Measurements from ENCODE around the gene SIL1. TPM values are rescaled to one million over a fixed set of nuclear protein-coding genes. Genes with fewer than 3 reads are reported as not detected.

The SIL1 gene
- total and polyA plus RNA-seq, 9 of the 15 experiments (the other 6 are each of a cell fraction or from before 2014, with no cell fraction given): 1.3 to 30.5 (median 18.1) TPM

DNA sequence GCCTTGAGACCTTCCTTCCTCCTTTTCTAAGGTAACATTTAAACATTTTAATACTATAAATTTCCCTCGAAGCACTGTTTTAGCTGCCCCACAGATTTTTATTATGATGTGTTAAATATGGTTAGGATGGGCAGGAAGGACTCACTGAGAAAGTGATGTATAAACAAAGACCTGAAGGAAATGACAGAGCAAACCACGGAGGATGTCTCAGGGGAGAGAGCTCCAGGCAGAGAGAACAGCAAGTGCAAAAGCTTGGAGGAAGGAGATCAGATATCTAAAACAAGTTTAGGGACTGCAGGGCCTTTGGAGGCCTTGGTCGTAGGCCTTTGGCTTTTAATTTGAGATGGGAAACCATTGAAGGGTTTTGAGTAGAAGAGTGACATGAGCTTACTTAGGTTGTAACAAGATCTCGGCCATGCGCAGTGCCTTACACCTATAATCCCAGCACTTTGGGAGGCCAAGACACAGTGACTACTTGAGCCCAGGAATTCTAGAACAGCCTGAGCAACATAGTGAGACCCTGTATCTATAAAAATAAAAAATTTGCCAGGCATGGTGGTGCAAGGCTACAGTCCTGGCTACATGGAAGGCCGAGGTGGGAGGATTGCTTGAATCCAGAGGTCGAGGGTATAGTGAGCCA is 287.5 kb downstream of the SIL1 start (continued):
- no peak for TF ChIP-seq TOE1 (IDR thresholded peaks at IDR 0.05; ENCODE audit: borderline replicate concordance)
- TF ChIP-seq TOE1 (CRISPR knock-in tag; IDR thresholded peaks at IDR 0.05; ENCODE audit: borderline replicate concordance, low read depth): no peak
- TF ChIP-seq ZNF143 (CRISPR knock-in tag; IDR thresholded peaks at IDR 0.05): no peak

DNA sequence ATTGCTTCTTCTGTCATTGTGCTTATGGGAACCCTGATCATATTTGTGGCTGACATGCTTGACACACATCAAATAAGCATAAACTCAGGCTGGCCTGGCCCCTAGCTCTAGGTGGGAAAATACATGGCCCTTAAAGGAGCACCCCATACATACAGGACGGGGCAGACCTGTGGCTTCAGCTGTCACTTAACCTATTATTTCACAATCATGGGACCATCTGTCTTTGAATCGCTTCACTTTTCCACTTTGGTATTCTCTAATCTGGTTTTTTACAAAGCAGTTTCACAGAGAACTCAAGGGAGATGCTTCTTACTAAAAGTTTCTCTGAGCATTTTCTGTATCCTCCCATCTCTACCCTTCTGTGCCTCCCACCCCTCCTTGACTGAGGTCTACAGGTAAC is 288.4 kb downstream of the SIL1 start:
- Histone ChIP-seq H3K4me1 (replicated peaks in 1 of 2; ENCODE audit: control insufficient read depth in 2 of 2, insufficient read depth in 2 of 2, low read length in 2 of 2) (peaks cover 0 to 10% of the 10 kb centered on the region in 2 experiments; a peak in 2 of 5 replicates), H4K20me1 (replicated peaks; ENCODE audit: control insufficient read depth, insufficient read depth, low read length) (no peaks in the 10 kb centered on the region), H3K36me3 (ENCODE audit: control insufficient read depth, insufficient read depth, low read length) (peaks cover 16% of the 10 kb centered on the region; the same call in 2 of the 3 replicates), H3K27me3 (ENCODE audit: control insufficient read depth in 2 of 2, insufficient read depth in 2 of 2, low read length in 2 of 2) (no peaks in the 10 kb centered on the region), H3K9me1 (ENCODE audit: control insufficient read depth, insufficient read depth, low read length) (no peaks in the 10 kb centered on the region), H3K79me2 (ENCODE audit: control insufficient read depth, insufficient read depth, low read length) (no peaks in the 10 kb centered on the region), H3K4me2 (ENCODE audit: insufficient read depth, low read length) (no peak overlapping the region), H3K9ac (ENCODE audit: insufficient read depth in 1 of 2, low read depth in 2 of 2, low read length in 2 of 2) (no peak overlapping the region), H2AFZ (ENCODE audit: low read depth, low read length) (no peak overlapping the region), H3K27ac (ENCODE audit: extremely low read depth, low read depth, low read length) (no peak overlapping the region), H3K4me3 (no peak overlapping the region), H3K9me3 (replicated peaks; ENCODE audit: control insufficient read depth, insufficient read depth, low read depth, low read length) (no peaks in the 10 kb centered on the region)
- no peak for ATAC-seq
- 93% methylated on average over 2 of the region's 2 CpGs for WGBS (ENCODE audit: insufficient coverage, low coverage, missing lambda C conversion rate)
- DNase-seq (ENCODE audit: extremely low read depth in 1 of 4, low spot score in 3 of 4): no peak
- POLR2A ChIA-PET: interaction anchor here (1.3 kb wide), 1 partner anchor 12 kb away, joined by 3 read pairs; no protein-coding TSS in a partner anchor
- intact Hi-C loops (cut with micrococcal nuclease) (no loop called here), in situ Hi-C loops (cut with MboI) (no loop called here)
- no TSS peak for BruUV-seq (replicated peaks)
- TF ChIP-seq TAF9B (IDR thresholded peaks at IDR 0.05; ENCODE audit: partially characterized antibody) (no peak), CSDE1 (IDR thresholded peaks at IDR 0.05) (no peak), ELF4 (CRISPR knock-in tag; IDR thresholded peaks at IDR 0.05) (no peak), HDAC2 (IDR thresholded peaks at IDR 0.05) (no peak), ETV5 (CRISPR knock-in tag; IDR thresholded peaks at IDR 0.05; ENCODE audit: low read depth) (no peak), JUNB (CRISPR knock-in tag; conservative IDR thresholded peaks at IDR 0.05) (no peak), ZZZ3 (IDR thresholded peaks at IDR 0.05) (no peak)
- TF ChIP-seq, protein P1, sequence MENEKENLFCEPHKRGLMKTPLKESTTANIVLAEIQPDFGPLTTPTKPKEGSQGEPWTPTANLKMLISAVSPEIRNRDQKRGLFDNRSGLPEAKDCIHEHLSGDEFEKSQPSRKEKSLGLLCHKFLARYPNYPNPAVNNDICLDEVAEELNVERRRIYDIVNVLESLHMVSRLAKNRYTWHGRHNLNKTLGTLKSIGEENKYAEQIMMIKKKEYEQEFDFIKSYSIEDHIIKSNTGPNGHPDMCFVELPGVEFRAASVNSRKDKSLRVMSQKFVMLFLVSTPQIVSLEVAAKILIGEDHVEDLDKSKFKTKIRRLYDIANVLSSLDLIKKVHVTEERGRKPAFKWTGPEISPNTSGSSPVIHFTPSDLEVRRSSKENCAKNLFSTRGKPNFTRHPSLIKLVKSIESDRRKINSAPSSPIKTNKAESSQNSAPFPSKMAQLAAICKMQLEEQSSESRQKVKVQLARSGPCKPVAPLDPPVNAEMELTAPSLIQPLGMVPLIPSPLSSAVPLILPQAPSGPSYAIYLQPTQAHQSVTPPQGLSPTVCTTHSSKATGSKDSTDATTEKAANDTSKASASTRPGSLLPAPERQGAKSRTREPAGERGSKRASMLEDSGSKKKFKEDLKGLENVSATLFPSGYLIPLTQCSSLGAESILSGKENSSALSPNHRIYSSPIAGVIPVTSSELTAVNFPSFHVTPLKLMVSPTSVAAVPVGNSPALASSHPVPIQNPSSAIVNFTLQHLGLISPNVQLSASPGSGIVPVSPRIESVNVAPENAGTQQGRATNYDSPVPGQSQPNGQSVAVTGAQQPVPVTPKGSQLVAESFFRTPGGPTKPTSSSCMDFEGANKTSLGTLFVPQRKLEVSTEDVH (IDR thresholded peaks at IDR 0.05; ENCODE audit: low read depth, partially characterized antibody): no peak
- TF ChIP-seq, protein P2, sequence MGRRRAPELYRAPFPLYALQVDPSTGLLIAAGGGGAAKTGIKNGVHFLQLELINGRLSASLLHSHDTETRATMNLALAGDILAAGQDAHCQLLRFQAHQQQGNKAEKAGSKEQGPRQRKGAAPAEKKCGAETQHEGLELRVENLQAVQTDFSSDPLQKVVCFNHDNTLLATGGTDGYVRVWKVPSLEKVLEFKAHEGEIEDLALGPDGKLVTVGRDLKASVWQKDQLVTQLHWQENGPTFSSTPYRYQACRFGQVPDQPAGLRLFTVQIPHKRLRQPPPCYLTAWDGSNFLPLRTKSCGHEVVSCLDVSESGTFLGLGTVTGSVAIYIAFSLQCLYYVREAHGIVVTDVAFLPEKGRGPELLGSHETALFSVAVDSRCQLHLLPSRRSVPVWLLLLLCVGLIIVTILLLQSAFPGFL (CRISPR knock-in tag; IDR thresholded peaks at IDR 0.05): no peak
- CTCF ChIA-PET (ENCODE audit: low intra/inter-chr PET ratio): no interaction called here
- no peak for FAIRE-seq
